Glomerular visceral epithelial cell (primary cell): Measurements from ENCODE around the gene SRF.

Experiments
- DNase-seq: peaks from one replicate; pipeline ENCODE4 v3.0.0-alpha.2; 2016; ENCODE audit errors: extremely low spot score

SRF gene

GRCh38 chr6:43183441-43183840 lies 12.4 kb downstream of the SRF start:
- no peak for DNase-seq

GRCh38 chr6:43184268-43184985 lies 13.4 kb downstream of the SRF start:
- no peak for DNase-seq

GRCh38 chr6:43185391-43185985 lies 14.4 kb downstream of the SRF start:
- DNase-seq: no peak

- no peak for DNase-seq
These were observed 14.9 kb downstream of the SRF start for GRCh38 chr6:43186019-43186418.

GRCh38 chr6:43186706-43187105 lies 15.6 kb downstream of the SRF start:
- no peak for DNase-seq

GRCh38 chr6:43187821-43188220 lies 16.8 kb downstream of the SRF start:
- no peak for DNase-seq

GRCh38 chr6:43188426-43188825 lies 17.4 kb downstream of the SRF start:
- no peak for DNase-seq

- DNase-seq: no peak
These were observed 18.8 kb downstream of the SRF start for GRCh38 chr6:43189776-43190304.

- DNase-seq: no peak
These were observed 21.8 kb downstream of the SRF start for GRCh38 chr6:43192911-43193310.

- DNase-seq: no peak
These were observed 22.9 kb downstream of the SRF start for GRCh38 chr6:43193929-43194328.

- DNase-seq: no peak
These were observed 25.3 kb downstream of the SRF start for GRCh38 chr6:43196337-43196736.

- no peak for DNase-seq
These were observed 28.8 kb downstream of the SRF start for GRCh38 chr6:43199912-43200311.

- no peak for DNase-seq
These were observed 29.5 kb downstream of the SRF start for GRCh38 chr6:43200541-43200940.

- DNase-seq: no peak
These were observed 31.4 kb downstream of the SRF start for GRCh38 chr6:43202451-43202850.

- DNase-seq: no peak
These were observed 32.1 kb downstream of the SRF start for GRCh38 chr6:43203029-43203717.

- DNase-seq: no peak
These were observed 32.6 kb downstream of the SRF start for GRCh38 chr6:43203718-43204095.

- DNase-seq: no peak
These were observed 33.4 kb downstream of the SRF start for GRCh38 chr6:43204271-43205105.

GRCh38 chr6:43205849-43206248 lies 34.8 kb downstream of the SRF start:
- no peak for DNase-seq

- DNase-seq: no peak
These were observed 36.2 kb downstream of the SRF start for GRCh38 chr6:43207286-43207685.

GRCh38 chr6:43211955-43212354 lies 40.9 kb downstream of the SRF start:
- DNase-seq: no peak

- DNase-seq: no peak
These were observed 42.4 kb downstream of the SRF start for GRCh38 chr6:43213431-43213830.

- no peak for DNase-seq
These were observed 44.0 kb downstream of the SRF start for GRCh38 chr6:43215066-43215465.
